Epithelial cell of esophagus (primary cell): ENCODE measurements around the gene MTARC1.

Source experiments
- DNase-seq: peaks from one replicate; pipeline ENCODE4 v3.0.0; 2010; ENCODE audit warnings: low read depth
- H3K4me3 ChIP-seq: 2 replicates; pipeline ENCODE4 v1.5.1; 2011; ENCODE audit warnings: mild to moderate bottlenecking, low read length, control low read depth
- CTCF ChIP-seq: IDR thresholded peaks from 2 replicates; pipeline ENCODE4 v1.5.1; 2011; ENCODE audit warnings: low read depth, mild to moderate bottlenecking, low read length, control low read depth, inconsistent platforms; ENCODE audit not compliant: insufficient read depth; ENCODE audit errors: missing control alignments

Gene MTARC1

GRCh38 chr1:220808345-220809186, 21.9 kb downstream of the MTARC1 start:
- H3K4me3 ChIP-seq = no peak overlapping the region
- TF ChIP-seq CTCF = no peak
- peak; percentile 18 for DNase-seq

DNA sequence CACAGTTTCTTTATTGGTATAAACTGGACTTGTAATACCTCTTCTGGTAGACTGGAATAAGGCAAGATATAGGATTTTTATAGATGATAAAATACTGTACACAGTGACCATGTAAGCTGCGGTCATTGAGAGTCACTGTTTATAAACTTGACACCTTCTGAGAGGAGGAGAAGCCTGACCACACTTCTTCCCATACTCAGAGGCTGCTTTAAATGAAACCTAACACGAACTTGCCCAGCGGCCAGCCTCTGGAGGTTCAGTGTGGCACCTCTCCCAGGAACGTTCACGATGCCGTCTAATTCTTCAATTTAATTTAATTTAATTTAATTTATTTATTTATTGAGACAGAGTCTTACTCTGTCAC, 22.5 kb downstream of the MTARC1 start:
- H3K4me3 ChIP-seq = no peak overlapping the region

GRCh38 chr1:220809704-220810103, 23.0 kb downstream of the MTARC1 start:
- DNase-seq = no peak
- no peak for TF ChIP-seq CTCF
- no peak overlapping the region for H3K4me3 ChIP-seq

More for the DNA sequence above, 22.5 kb downstream of the MTARC1 start:
- no peak for TF ChIP-seq CTCF
- no peak for DNase-seq

DNA sequence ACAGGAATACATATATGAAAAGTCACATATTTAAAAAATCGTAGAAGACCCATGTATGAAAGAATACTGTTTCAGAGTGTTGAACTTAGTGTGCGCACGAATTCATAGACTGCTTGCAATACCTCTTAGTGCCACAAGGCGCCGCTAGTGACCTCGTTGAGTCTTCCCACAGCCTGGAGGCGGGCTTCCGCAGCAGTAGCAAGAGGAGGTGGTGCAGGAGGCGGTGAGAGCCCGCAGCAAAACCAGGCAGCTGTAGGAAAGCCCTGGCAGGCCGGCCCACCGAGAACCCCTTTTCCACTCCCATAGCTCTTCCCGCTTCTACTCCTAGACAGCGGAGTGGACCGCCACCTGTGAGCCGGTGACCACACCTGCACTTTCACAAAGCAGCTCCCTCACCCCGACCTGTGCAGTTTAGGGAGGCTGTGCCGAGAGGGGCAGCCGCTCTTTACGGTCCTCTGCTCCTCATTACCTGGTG, 23.5 kb downstream of the MTARC1 start:
- peak overlapping the region; percentile 21 for H3K4me3 ChIP-seq
- DNase-seq = peak; percentile 78
- TF ChIP-seq CTCF = peak; percentile 94

- no peak for TF ChIP-seq CTCF
- no peak overlapping the region for H3K4me3 ChIP-seq
- DNase-seq = no peak
Observed at GRCh38 chr1:220810963-220811362, 24.2 kb downstream of the MTARC1 start.

DNA sequence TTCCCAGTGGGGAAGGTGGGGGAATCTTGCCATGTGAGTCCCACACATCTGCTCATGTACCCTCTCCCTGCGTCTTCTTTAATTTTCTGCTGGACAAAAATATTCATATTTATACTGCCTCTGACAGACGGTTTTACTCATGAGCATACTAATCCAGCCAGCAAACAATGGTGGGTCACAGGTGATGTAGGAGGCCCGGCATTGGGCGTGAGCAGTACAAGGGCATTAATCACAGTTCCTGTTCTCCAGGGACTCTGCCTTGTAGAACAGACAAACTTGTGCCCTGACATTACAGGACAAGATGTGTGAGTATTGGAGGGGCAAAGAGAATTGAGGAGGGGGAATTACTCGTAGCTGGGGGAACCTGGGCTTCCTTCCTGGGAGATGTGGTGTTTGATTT, 25.0 kb downstream of the MTARC1 start:
- DNase-seq = peak; percentile 71
- no peak for TF ChIP-seq CTCF
- H3K4me3 ChIP-seq = no peak overlapping the region

DNA sequence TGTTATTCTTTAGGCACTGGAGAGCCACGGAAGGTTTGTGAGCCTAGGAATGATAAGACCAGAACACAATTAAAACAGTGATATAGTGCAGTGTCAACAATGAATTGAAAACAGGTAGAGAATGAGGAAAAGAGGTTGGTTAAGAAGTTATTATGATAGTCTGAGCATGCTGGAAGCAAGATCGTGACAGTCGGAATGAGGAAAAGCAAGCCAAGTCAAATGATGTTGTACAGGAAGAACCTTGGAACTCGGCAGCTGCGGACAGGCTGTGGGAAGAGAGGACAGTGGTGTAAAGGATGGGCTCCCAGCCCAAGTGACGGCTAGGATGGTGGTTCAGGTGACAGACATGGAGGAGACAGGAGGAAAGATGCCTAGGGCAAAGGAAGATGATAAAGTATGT, 25.6 kb downstream of the MTARC1 start:
- no peak overlapping the region for H3K4me3 ChIP-seq
- no peak for TF ChIP-seq CTCF
- DNase-seq = no peak
